PC-3 (cell line): ENCODE data around the gene DLEC1. TPM values are rescaled to one million over a fixed set of nuclear protein-coding genes. Genes with fewer than 3 reads are reported as not detected.

Source experiments
- ATAC-seq: fragments of 200-7000 bp; cut with Tn5 transposase; 2 replicates; pipeline ENCODE4 v1.9.1; 2020; ENCODE audit warnings: mild to moderate bottlenecking, moderate library complexity
- BruUV-seq: library from RNA; stranded (reverse); fragments of 400-500 nt; replicated peaks from 2 replicates; lab custom pipeline; 2021; lab: Mats Ljungman, UMichigan
- CTCF ChIA-PET: fragments of 300-600 bp; sonication (Branson Sonifier 250); formaldehyde crosslinking; loops from one replicate; lab custom pipeline; 2022; ENCODE audit warnings: antibody characterized with exemption; lab: Charles Lee
- POLR2A ChIA-PET: fragments of 300-600 bp; sonication (Branson Sonifier 250); formaldehyde crosslinking; loops from one replicate; lab custom pipeline; 2022; ENCODE audit warnings: antibody characterized with exemption; ENCODE audit not compliant: unreplicated experiment; lab: Charles Lee
- DNase-seq: peaks from one replicate; pipeline ENCODE4 v3.0.0-alpha.2; 2015
- H2AFZ ChIP-seq: fragments of 300-600 bp; sonication (generic); 2 replicates; pipeline ENCODE4 v1.6.0; 2016; ENCODE audit warnings: antibody characterized with exemption, low read length
- H3F3A ChIP-seq: fragments of 300-600 bp; sonication (generic); one replicate; pipeline ENCODE4 v1.6.0; 2017; ENCODE audit warnings: antibody characterized with exemption, low read length, control low read depth, mild to moderate bottlenecking; ENCODE audit not compliant: unreplicated experiment
- H3K27ac ChIP-seq: fragments of 300-600 bp; sonication (generic); 2 replicates; pipeline ENCODE4 v1.5.1; 2016; ENCODE audit warnings: mild to moderate bottlenecking, low read length
- H3K27me3 ChIP-seq: fragments of 300-600 bp; sonication (generic); 2 replicates; pipeline ENCODE4 v1.6.1; 2016; ENCODE audit warnings: low read length, mixed read lengths
- H3K36me3 ChIP-seq: fragments of 300-600 bp; sonication (generic); 2 replicates; pipeline ENCODE4 v1.6.1; 2016; ENCODE audit warnings: low read depth, mixed run types, low read length, mixed read lengths
- H3K4me1 ChIP-seq: fragments of 300-600 bp; sonication (generic); 2 replicates; pipeline ENCODE4 v1.5.1; 2016; ENCODE audit warnings: low read length; ENCODE audit not compliant: insufficient read depth
- H3K4me2 ChIP-seq: fragments of 300-600 bp; sonication (generic); 2 replicates; pipeline ENCODE4 v1.6.0; 2016; ENCODE audit warnings: low read length
- H3K4me3 ChIP-seq: fragments of 300-600 bp; sonication (generic); 2 replicates; pipeline ENCODE4 v1.5.1; 2016; ENCODE audit warnings: mild to moderate bottlenecking, low read length, mixed read lengths
- H3K79me2 ChIP-seq: fragments of 300-600 bp; sonication (generic); 2 replicates; pipeline ENCODE4 v1.6.1; 2017; ENCODE audit warnings: low read length, mixed read lengths
- H3K9ac ChIP-seq: fragments of 300-600 bp; sonication (generic); 2 replicates; pipeline ENCODE4 v1.6.0; 2016; ENCODE audit warnings: mild to moderate bottlenecking, low read length
- H3K9me2 ChIP-seq: fragments of 300-600 bp; sonication (generic); replicated peaks from 2 replicates; pipeline ENCODE4 v1.6.1; 2016; ENCODE audit warnings: mixed run types, low read length, mixed read lengths
- H3K9me3 ChIP-seq: fragments of 300-600 bp; sonication (generic); 2 replicates; pipeline ENCODE4 v1.6.1; 2016; ENCODE audit warnings: low read length, mixed read lengths
- H4K20me1 ChIP-seq: fragments of 300-600 bp; sonication (generic); 2 replicates; pipeline ENCODE4 v1.6.1; 2016; ENCODE audit warnings: low read length, mixed read lengths
- CTCF ChIP-seq: fragments of 300-600 bp; sonication (generic); conservative IDR thresholded peaks from 2 replicates; pipeline ENCODE4 v1.5.1; 2017; ENCODE audit warnings: antibody characterized with exemption, low read depth, mild to moderate bottlenecking, low read length
- EZH2 ChIP-seq: fragments of 300-600 bp; sonication (generic); IDR thresholded peaks from one replicate; pipeline ENCODE4 v1.6.1; 2017; ENCODE audit warnings: antibody characterized with exemption, mild to moderate bottlenecking, low read length; ENCODE audit not compliant: unreplicated experiment
- EZH2phosphoT487 ChIP-seq: fragments of 300-600 bp; sonication (generic); IDR thresholded peaks from 2 replicates; pipeline ENCODE4 v1.6.1; 2018; ENCODE audit warnings: mild to moderate bottlenecking, antibody characterized with exemption, low read length, borderline replicate concordance
- intact Hi-C: fragments of 100-400 bp; cut with micrococcal nuclease; formaldehyde crosslinking; loops from 2 replicates; pipeline ENCODE4 v1.9.0; 2023
- total RNA-seq: library from RNA; depleted of rRNA; stranded (reverse); fragments of >200 nt; gene quantifications from 2 replicates; pipeline ENCODE4 v1.2.3, GENCODE V29; 2014

DLEC1 gene
- total RNA-seq, 1 experiment from 2014 or later: not detected

- Histone ChIP-seq H3K36me3 (peaks cover 57% of the 10 kb centered on the region), H3K9me3 (no peaks in the 10 kb centered on the region), H3K4me2 (no peak overlapping the region), H3K27ac (no peak overlapping the region), H2AFZ (no peak overlapping the region), H4K20me1 (no peaks in the 10 kb centered on the region), H3K4me1 (peaks cover 21% of the 10 kb centered on the region), H3K4me3 (no peak overlapping the region), H3F3A (peaks cover 3% of the 10 kb centered on the region), H3K9me2 (no peaks in the 10 kb centered on the region), H3K79me2 (no peaks in the 10 kb centered on the region), H3K27me3 (no peaks in the 10 kb centered on the region), H3K9ac (no peak overlapping the region)
- no TSS peak for BruUV-seq
- POLR2A ChIA-PET: no interaction called here
- DNase-seq (no peak), ATAC-seq (no peak)
- TF ChIP-seq EZH2: no peak
- TF ChIP-seq EZH2phosphoT487: no peak
- TF ChIP-seq CTCF: no peak
- intact Hi-C loops: no loop called here
- CTCF ChIA-PET: no interaction called here
Observed at GRCh38 chr3:38121832-38122461, 82.9 kb downstream of the DLEC1 start.

DNA sequence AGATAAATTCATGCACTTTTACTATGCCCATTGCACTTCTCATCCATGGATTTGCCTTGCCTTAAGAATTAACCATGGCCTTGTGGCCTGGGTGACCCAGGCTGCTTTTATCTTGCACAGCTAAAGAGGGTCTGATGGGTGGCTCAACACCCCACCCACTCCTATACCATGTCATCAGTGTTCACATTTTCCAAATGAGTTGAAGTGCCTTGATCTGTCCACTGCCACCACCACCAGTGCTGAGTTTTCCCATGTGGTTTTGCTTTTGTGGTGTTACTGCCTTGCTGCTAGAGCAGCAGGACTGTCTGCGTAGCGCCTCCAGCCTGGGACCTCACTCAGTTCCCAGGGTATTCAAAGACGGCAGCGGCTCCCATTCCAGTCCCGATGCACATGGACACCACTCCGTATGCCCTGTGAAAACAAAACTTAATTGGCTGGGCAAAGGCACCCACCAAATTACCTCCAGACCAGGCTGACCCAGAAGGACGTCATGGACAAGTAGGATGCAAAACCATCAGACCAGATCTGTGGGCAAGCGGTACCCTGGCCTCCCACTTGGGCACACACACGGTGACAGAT is 83.8 kb downstream of the DLEC1 start:
- ChIA-PET POLR2A (no interaction called here), CTCF (no interaction called here)
- BruUV-seq: no TSS peak
- ATAC-seq: no peak
- no peaks in the 10 kb centered on the region for H3K79me2 ChIP-seq
- TF ChIP-seq EZH2 (no peak), EZH2phosphoT487 (no peak), CTCF (no peak)
- H3K27ac ChIP-seq: no peak overlapping the region
- H3K9ac ChIP-seq: no peak overlapping the region
- peaks cover 3% of the 10 kb centered on the region for H3F3A ChIP-seq
- H3K9me3 ChIP-seq: no peaks in the 10 kb centered on the region
- no peaks in the 10 kb centered on the region for H3K9me2 ChIP-seq
- H3K4me1 ChIP-seq: peaks cover 21% of the 10 kb centered on the region
- H2AFZ ChIP-seq: no peak overlapping the region
- no peak for DNase-seq
- H4K20me1 ChIP-seq: no peaks in the 10 kb centered on the region
- H3K4me3 ChIP-seq: no peak overlapping the region
- H3K36me3 ChIP-seq: peaks cover 66% of the 10 kb centered on the region
- intact Hi-C loops: no loop called here
- H3K27me3 ChIP-seq: no peaks in the 10 kb centered on the region
- H3K4me2 ChIP-seq: no peak overlapping the region
